ENCODE results near the gene CMPK2. TPM values are rescaled to one million over a fixed set of nuclear protein-coding genes. Genes with fewer than 3 reads are reported as not detected.

Gene CMPK2
- total RNA-seq (2022) (0.52 and 0.53 TPM in 2 replicates), Bru-seq, nascent RNA (percentile 25 among the genes with signal in this experiment), BruChase-seq, experiment 1, labeled RNA remaining after a 2-hour chase (percentile 19 among the genes with signal in this experiment), BruChase-seq, experiment 2, labeled RNA remaining after a 6-hour chase (percentile 24 among the genes with signal in this experiment)
- long read RNA-seq, partial matches to known transcripts = 0 of 1 reads
- long read RNA-seq, other reads (novel, unspliced or antisense) = 0 of 1 reads

- POLR2A ChIA-PET = no interaction called here
- intact Hi-C loops (cut with micrococcal nuclease; ENCODE audit: unreplicated experiment) = loop anchor here (1.0 kb wide), 1 partner anchor 39 kb away; no protein-coding TSS in a partner anchor
- Histone ChIP-seq H3K4me3 (ENCODE audit: low read depth, low read length) (peak within 1 kb of the TSS; percentile 61), H3K36me3 (ENCODE audit: control insufficient read depth, insufficient read depth, low read length) (no peaks in the 10 kb centered on the region), H3K4me1 (peaks cover 5% of the 10 kb centered on the region; the same call in 1 of the 2 replicates), H3K27me3 (replicated peaks; ENCODE audit: control insufficient read depth, insufficient read depth, low read length) (no peaks in the 10 kb centered on the region; the same call in 1 of the 2 replicates), H3K9me3 (0 out of 2 replicates have a peak, but pooled peaks cover 3% of the 10 kb centered on the region)
- Mint-ChIP-seq H3K27ac (ENCODE audit: unreplicated experiment) (peak within 1 kb of the TSS; percentile 50), H3K9me3 (ENCODE audit: unreplicated experiment) (no peaks in the 10 kb centered on the region), H3K4me1 (ENCODE audit: low read depth, unreplicated experiment) (peaks cover 6% of the 10 kb centered on the region), H3K36me3 (ENCODE audit: insufficient read depth, unreplicated experiment) (no peaks in the 10 kb centered on the region), H3K4me3 (ENCODE audit: unreplicated experiment) (peak within 1 kb of the TSS; percentile 81), H3K27me3 (ENCODE audit: insufficient read depth, unreplicated experiment) (peaks cover 14% of the 10 kb centered on the region)
- CTCF ChIA-PET = interaction anchor here (0.6 kb wide), 2 partner anchors 51 to 436 kb away, joined by 3 to 5 read pairs; no protein-coding TSS in a partner anchor
- no TSS peak for BruUV-seq (replicated peaks)
- TF ChIP-seq CTCF (IDR thresholded peaks at IDR 0.05; ENCODE audit: insufficient read depth in 1 of 2, low read depth in 1 of 2, low read length in 1 of 2, severe bottlenecking in 1 of 2, unreplicated experiment in 1 of 2) = no peak
- DNase-seq = peak; percentile 47 to 48
Measured at GRCh38 chr2:6865346-6866274, at the start of gene CMPK2. CMPK2 (minus strand) TSS chr2:6865907; CDS start chr2:6865696, 211 bp downstream.

GRCh38 chr2:6915399-6915798 is 49.7 kb upstream of the CMPK2 start:
- DNase-seq = no peak
- Histone ChIP-seq H3K36me3 (ENCODE audit: control insufficient read depth, insufficient read depth, low read length) (no peaks in the 10 kb centered on the region), H3K4me1 (no peaks in the 10 kb centered on the region), H3K9me3 (peaks cover 5% of the 10 kb centered on the region; the same call in 1 of the 2 replicates), H3K4me3 (ENCODE audit: low read depth, low read length) (no peak overlapping the region), H3K27me3 (replicated peaks; ENCODE audit: control insufficient read depth, insufficient read depth, low read length) (no peaks in the 10 kb centered on the region)
- POLR2A ChIA-PET = no interaction called here
- peaks cover 6% of the 10 kb centered on the region for H3K36me3 Mint-ChIP-seq (ENCODE audit: insufficient read depth, unreplicated experiment)
- no peak overlapping the region for H3K27ac Mint-ChIP-seq (ENCODE audit: unreplicated experiment)
- TF ChIP-seq CTCF (IDR thresholded peaks at IDR 0.05; ENCODE audit: insufficient read depth in 1 of 2, low read depth in 1 of 2, low read length in 1 of 2, severe bottlenecking in 1 of 2, unreplicated experiment in 1 of 2) = no peak
- no peaks in the 10 kb centered on the region for H3K9me3 Mint-ChIP-seq (ENCODE audit: unreplicated experiment)
- CTCF ChIA-PET = no interaction called here
- H3K4me3 Mint-ChIP-seq (ENCODE audit: unreplicated experiment) = no peak overlapping the region
- BruUV-seq (replicated peaks) = no TSS peak
- intact Hi-C loops (cut with micrococcal nuclease; ENCODE audit: unreplicated experiment) = no loop called here
- H3K27me3 Mint-ChIP-seq (ENCODE audit: insufficient read depth, unreplicated experiment) = peaks cover 5% of the 10 kb centered on the region
- H3K4me1 Mint-ChIP-seq (ENCODE audit: low read depth, unreplicated experiment) = no peaks in the 10 kb centered on the region

GRCh38 chr2:6914828-6915227 is 49.1 kb upstream of the CMPK2 start:
- ChIA-PET CTCF (no interaction called here), POLR2A (no interaction called here)
- no peak for TF ChIP-seq CTCF (IDR thresholded peaks at IDR 0.05; ENCODE audit: insufficient read depth in 1 of 2, low read depth in 1 of 2, low read length in 1 of 2, severe bottlenecking in 1 of 2, unreplicated experiment in 1 of 2)
- Mint-ChIP-seq H3K4me3 (ENCODE audit: unreplicated experiment) (no peak overlapping the region), H3K4me1 (ENCODE audit: low read depth, unreplicated experiment) (no peaks in the 10 kb centered on the region), H3K36me3 (ENCODE audit: insufficient read depth, unreplicated experiment) (peaks cover 6% of the 10 kb centered on the region), H3K27ac (ENCODE audit: unreplicated experiment) (no peak overlapping the region), H3K27me3 (ENCODE audit: insufficient read depth, unreplicated experiment) (peaks cover 7% of the 10 kb centered on the region), H3K9me3 (ENCODE audit: unreplicated experiment) (no peaks in the 10 kb centered on the region)
- intact Hi-C loops (cut with micrococcal nuclease; ENCODE audit: unreplicated experiment) = no loop called here
- H3K27me3 ChIP-seq (replicated peaks; ENCODE audit: control insufficient read depth, insufficient read depth, low read length) = no peaks in the 10 kb centered on the region
- H3K4me3 ChIP-seq (ENCODE audit: low read depth, low read length) = no peak overlapping the region
- no peak for DNase-seq
- H3K4me1 ChIP-seq = no peaks in the 10 kb centered on the region
- H3K9me3 ChIP-seq = peaks cover 5% of the 10 kb centered on the region; the same call in 1 of the 2 replicates
- no peaks in the 10 kb centered on the region for H3K36me3 ChIP-seq (ENCODE audit: control insufficient read depth, insufficient read depth, low read length)
- BruUV-seq (replicated peaks) = no TSS peak

All from Caco-2 (cell line).